GM19035 (cell line): ENCODE data around the gene C1orf87.

ENCODE experiments used
- ATAC-seq: cut with Tn5 transposase; IDR thresholded peaks from one replicate; pipeline ENCODE4 v1.9.1; 2021; ENCODE audit not compliant: unreplicated experiment

The C1orf87 gene

GRCh38 chr1:59952065-59952464, 121.5 kb downstream of the C1orf87 start:
- ATAC-seq: no peak

- no peak for ATAC-seq
Measured at GRCh38 chr1:59949648-59950047, 123.9 kb downstream of the C1orf87 start.

- no peak for ATAC-seq
Measured at GRCh38 chr1:59948990-59949389, 124.6 kb downstream of the C1orf87 start.

- ATAC-seq: peak; percentile 96
Measured at GRCh38 chr1:59947047-59947938, 126.3 kb downstream of the C1orf87 start.

GRCh38 chr1:59945790-59946189, 127.8 kb downstream of the C1orf87 start:
- no peak for ATAC-seq
